DMS79 treated with DMSO at 0.1 percent for 48 hours (cell line): Measurements from ENCODE around the gene PBXIP1.

Experiments
- DNase-seq: peaks from one replicate; lab custom pipeline; 2025; lab: John Stamatoyannopoulos, UW

The PBXIP1 gene

DNA sequence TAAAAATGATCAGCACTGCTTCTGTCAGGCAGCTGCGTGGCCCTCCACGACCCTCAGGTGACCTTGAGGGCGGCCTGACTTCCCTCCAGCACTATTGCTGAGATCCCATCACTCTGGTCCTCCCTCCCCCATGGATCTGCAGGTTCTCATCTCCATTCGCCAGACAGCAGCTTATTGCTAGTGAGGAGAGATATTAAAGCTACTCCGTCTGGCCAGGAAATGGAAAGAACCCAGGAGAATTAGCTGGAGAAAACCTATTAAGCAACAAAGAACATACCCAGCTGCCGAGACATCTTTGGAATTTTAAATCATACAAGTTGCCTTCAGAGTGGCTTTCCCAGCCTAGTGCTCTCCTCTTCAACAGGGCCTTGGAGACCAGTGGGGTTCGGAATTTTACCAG, 60.1 kb downstream of the PBXIP1 start:
- DNase-seq, result no peak
